T-helper 1 cell treated with Interleukin-12 subunit alpha and Interleukin-12 subunit beta and Interleukin-4 antibody, amounts not matched to agents 30 μg/mL and 1 μg/mL, for 36 hours (primary cell): Measurements from ENCODE around the gene MATN1.

Source experiments
- H3K27ac Mint-ChIP-seq: one replicate; pipeline ENCODE4 v1.8.0; 2021; ENCODE audit warnings: mild to moderate bottlenecking, mixed read lengths
- H3K27me3 Mint-ChIP-seq: one replicate; pipeline ENCODE4 v1.8.0; 2021; ENCODE audit warnings: low read depth, mixed read lengths
- H3K36me3 Mint-ChIP-seq: one replicate; pipeline ENCODE4 v1.8.0; 2021; ENCODE audit warnings: low read depth, mixed read lengths
- H3K4me1 Mint-ChIP-seq: one replicate; pipeline ENCODE4 v1.8.0; 2021; ENCODE audit warnings: low read depth, mixed read lengths
- H3K4me3 Mint-ChIP-seq: one replicate; pipeline ENCODE4 v1.8.0; 2021; ENCODE audit warnings: mild to moderate bottlenecking, moderate library complexity, mixed read lengths
- H3K9me3 Mint-ChIP-seq: one replicate; pipeline ENCODE4 v1.8.0; 2021; ENCODE audit warnings: mixed read lengths

The MATN1 gene

DNA sequence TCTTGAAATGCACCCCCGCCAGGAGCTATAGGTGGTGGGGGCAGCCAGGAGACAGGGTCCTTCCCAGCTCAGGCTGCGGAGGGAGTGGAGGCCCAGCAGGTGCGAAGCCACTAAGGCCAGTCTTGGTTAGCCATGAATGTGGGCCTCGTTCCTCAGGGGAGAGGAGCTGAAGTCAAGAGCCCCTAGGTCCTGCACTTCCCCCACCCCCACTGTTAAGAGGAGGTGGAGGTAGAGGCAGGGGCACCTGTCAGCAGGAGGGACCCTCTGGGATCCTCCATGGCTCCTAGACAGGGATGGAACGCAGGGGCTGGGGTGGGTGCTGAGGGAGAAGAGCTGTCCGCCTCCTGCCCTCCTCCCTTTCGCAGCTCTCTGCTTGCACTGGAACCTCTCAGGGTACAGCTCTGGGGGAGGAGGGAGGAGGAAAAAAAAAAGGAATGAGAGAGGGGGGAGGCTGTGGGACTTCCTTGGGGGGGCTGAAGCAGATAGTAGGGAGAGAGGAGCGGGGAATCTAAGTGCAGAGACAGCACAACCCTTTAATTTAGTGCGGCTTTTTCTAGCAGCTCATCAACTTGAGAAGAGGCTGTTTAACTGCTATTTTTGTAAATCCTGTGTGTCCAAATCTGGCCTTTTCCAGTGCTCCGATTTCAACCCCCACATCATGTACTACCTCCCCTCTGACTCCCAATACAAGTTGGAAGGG, 37.0 kb downstream of the MATN1 start:
- no peak overlapping the region for H3K4me3 Mint-ChIP-seq
- no peak overlapping the region for H3K27ac Mint-ChIP-seq
- H3K36me3 Mint-ChIP-seq: no peaks in the 10 kb centered on the region
- H3K4me1 Mint-ChIP-seq: peaks cover 1% of the 10 kb centered on the region
- peaks cover 57% of the 10 kb centered on the region for H3K27me3 Mint-ChIP-seq
- no peaks in the 10 kb centered on the region for H3K9me3 Mint-ChIP-seq

GRCh38 chr1:30685796-30686165, 37.6 kb downstream of the MATN1 start:
- no peak overlapping the region for H3K27ac Mint-ChIP-seq
- no peak overlapping the region for H3K4me3 Mint-ChIP-seq
- H3K27me3 Mint-ChIP-seq: peaks cover 57% of the 10 kb centered on the region
- no peaks in the 10 kb centered on the region for H3K9me3 Mint-ChIP-seq
- peaks cover 1% of the 10 kb centered on the region for H3K4me1 Mint-ChIP-seq
- H3K36me3 Mint-ChIP-seq: no peaks in the 10 kb centered on the region

GRCh38 chr1:30684881-30685795, 38.2 kb downstream of the MATN1 start:
- H3K36me3 Mint-ChIP-seq: no peaks in the 10 kb centered on the region
- no peaks in the 10 kb centered on the region for H3K9me3 Mint-ChIP-seq
- H3K27me3 Mint-ChIP-seq: peaks cover 57% of the 10 kb centered on the region
- H3K4me1 Mint-ChIP-seq: peaks cover 1% of the 10 kb centered on the region
- no peak overlapping the region for H3K27ac Mint-ChIP-seq
- H3K4me3 Mint-ChIP-seq: no peak overlapping the region

GRCh38 chr1:30684259-30684658, 39.1 kb downstream of the MATN1 start:
- no peaks in the 10 kb centered on the region for H3K36me3 Mint-ChIP-seq
- no peaks in the 10 kb centered on the region for H3K9me3 Mint-ChIP-seq
- peaks cover 1% of the 10 kb centered on the region for H3K4me1 Mint-ChIP-seq
- peaks cover 53% of the 10 kb centered on the region for H3K27me3 Mint-ChIP-seq
- no peak overlapping the region for H3K27ac Mint-ChIP-seq
- no peak overlapping the region for H3K4me3 Mint-ChIP-seq

GRCh38 chr1:30683699-30684098, 39.7 kb downstream of the MATN1 start:
- H3K4me1 Mint-ChIP-seq: peaks cover 1% of the 10 kb centered on the region
- H3K27me3 Mint-ChIP-seq: peaks cover 53% of the 10 kb centered on the region
- peaks cover 4% of the 10 kb centered on the region for H3K9me3 Mint-ChIP-seq
- H3K4me3 Mint-ChIP-seq: no peak overlapping the region
- H3K36me3 Mint-ChIP-seq: no peaks in the 10 kb centered on the region
- no peak overlapping the region for H3K27ac Mint-ChIP-seq

- no peak overlapping the region for H3K4me3 Mint-ChIP-seq
- no peak overlapping the region for H3K27ac Mint-ChIP-seq
- peaks cover 6% of the 10 kb centered on the region for H3K9me3 Mint-ChIP-seq
- no peaks in the 10 kb centered on the region for H3K36me3 Mint-ChIP-seq
- peaks cover 52% of the 10 kb centered on the region for H3K27me3 Mint-ChIP-seq
- peaks cover 1% of the 10 kb centered on the region for H3K4me1 Mint-ChIP-seq
These were observed 40.7 kb downstream of the MATN1 start for GRCh38 chr1:30682396-30683275.

GRCh38 chr1:30681782-30682181, 41.6 kb downstream of the MATN1 start:
- Mint-ChIP-seq H3K4me1 (peaks cover 1% of the 10 kb centered on the region), H3K4me3 (no peak overlapping the region), H3K36me3 (no peaks in the 10 kb centered on the region), H3K27me3 (peaks cover 44% of the 10 kb centered on the region), H3K9me3 (peaks cover 6% of the 10 kb centered on the region), H3K27ac (no peak overlapping the region)

DNA sequence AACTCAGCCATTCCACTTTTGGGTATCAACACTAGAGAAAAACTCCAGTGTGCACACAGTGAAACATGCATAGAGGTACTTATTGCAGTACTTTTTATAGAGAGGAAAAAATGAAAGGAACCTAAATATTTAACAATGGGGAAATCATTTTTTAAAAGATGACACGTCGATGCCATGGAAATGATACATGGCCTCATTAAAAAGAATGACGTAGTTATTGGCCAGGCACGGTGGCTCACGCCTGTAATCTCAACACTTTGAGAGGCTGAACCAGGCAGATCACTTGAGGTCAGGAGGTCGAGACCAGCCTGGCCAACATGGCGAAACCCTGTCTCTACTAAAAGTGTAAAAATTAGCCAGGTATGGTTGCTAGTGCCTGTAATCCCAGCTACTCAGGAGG, 42.5 kb downstream of the MATN1 start:
- peaks cover 6% of the 10 kb centered on the region for H3K9me3 Mint-ChIP-seq
- no peak overlapping the region for H3K27ac Mint-ChIP-seq
- H3K27me3 Mint-ChIP-seq: peaks cover 35% of the 10 kb centered on the region
- no peak overlapping the region for H3K4me3 Mint-ChIP-seq
- peaks cover 1% of the 10 kb centered on the region for H3K4me1 Mint-ChIP-seq
- H3K36me3 Mint-ChIP-seq: no peaks in the 10 kb centered on the region

DNA sequence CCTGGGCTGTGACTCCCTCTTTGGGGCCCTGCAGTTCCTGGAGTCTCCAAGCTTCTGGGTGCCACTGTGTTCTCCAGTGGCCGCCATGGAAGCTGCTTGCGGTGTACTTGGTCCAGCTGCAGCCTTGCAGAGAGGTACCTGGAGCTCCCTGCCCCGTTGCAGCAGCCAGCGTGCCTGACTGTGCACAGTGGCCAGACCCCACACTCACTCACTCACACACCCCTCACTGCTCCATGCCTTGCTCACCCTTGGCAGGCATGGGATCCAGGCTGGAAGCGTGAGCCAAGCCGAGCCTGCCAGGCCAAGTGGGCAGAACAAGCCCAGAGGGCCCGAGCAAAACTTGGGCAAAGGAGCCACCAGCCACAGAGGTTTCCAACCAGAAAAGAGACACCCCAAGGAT, 43.0 kb downstream of the MATN1 start:
- H3K27me3 Mint-ChIP-seq: peaks cover 34% of the 10 kb centered on the region

DNA sequence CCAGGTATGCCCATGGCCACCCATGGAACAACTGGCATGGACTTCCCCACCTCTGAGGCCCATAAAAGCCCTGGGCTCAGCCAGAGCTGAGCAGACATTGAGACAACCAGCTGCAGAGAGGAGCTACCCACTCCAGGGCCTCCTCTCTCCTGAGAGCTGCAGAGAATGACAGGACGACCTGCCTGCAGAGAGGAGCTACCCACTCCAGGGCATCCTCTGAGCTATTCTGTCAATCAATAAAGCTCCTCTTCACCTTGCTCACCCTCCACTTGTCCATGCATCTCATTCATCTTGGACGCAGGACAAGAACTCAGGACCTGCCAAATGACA, 43.4 kb downstream of the MATN1 start:
- Mint-ChIP-seq H3K4me3 (no peak overlapping the region), H3K9me3 (peaks cover 6% of the 10 kb centered on the region), H3K4me1 (peaks cover under 1% of the 10 kb centered on the region), H3K36me3 (no peaks in the 10 kb centered on the region), H3K27ac (no peak overlapping the region), H3K27me3 (peaks cover 37% of the 10 kb centered on the region)

More for the DNA sequence above, 43.0 kb downstream of the MATN1 start:
- H3K4me3 Mint-ChIP-seq: no peak overlapping the region
- no peak overlapping the region for H3K27ac Mint-ChIP-seq
- peaks cover 6% of the 10 kb centered on the region for H3K9me3 Mint-ChIP-seq
- H3K4me1 Mint-ChIP-seq: peaks cover 1% of the 10 kb centered on the region
- no peaks in the 10 kb centered on the region for H3K36me3 Mint-ChIP-seq

DNA sequence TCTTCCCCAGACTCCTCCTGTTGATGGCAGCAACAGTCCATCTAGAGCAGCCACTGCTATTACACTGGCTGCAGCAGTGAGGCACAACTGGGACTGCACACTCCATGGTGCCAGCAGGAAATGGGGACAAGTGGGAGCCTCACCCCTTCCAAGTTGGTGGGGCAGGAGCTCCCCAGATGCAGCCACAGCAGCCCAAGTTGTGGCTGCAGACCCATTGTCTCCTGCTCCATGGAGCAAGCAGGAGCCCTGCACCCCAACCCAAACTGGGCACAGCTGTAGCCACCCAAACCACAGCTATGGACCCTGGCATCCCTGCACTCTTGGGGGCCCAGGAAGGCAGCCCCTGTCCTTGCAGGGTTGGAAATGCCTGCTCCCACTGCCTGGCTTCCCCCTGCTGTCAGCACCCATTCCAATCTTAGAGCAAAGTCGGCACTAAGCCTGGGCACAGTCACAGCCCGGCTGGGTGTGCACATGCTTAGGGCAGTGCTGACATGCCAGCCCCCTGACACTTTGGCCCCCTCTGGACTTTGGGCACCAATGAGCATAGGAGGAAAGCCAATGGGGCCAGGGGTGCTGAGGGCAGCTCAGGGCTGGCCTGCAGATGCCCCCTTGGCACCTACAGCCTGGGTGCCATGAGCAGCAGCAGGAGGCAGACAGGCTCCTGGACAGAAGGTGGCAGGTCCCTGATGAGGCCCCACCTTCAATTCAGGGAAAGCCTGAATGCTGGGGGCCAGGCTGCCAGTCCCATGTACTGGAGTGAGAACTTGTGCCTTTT, 44.0 kb downstream of the MATN1 start:
- H3K27me3 Mint-ChIP-seq: peaks cover 34% of the 10 kb centered on the region
- no peaks in the 10 kb centered on the region for H3K4me1 Mint-ChIP-seq
- peaks cover 6% of the 10 kb centered on the region for H3K9me3 Mint-ChIP-seq
- H3K4me3 Mint-ChIP-seq: no peak overlapping the region
- H3K36me3 Mint-ChIP-seq: no peaks in the 10 kb centered on the region
- no peak overlapping the region for H3K27ac Mint-ChIP-seq

GRCh38 chr1:30678209-30678608, 45.2 kb downstream of the MATN1 start:
- no peak overlapping the region for H3K27ac Mint-ChIP-seq
- H3K4me1 Mint-ChIP-seq: no peaks in the 10 kb centered on the region
- H3K27me3 Mint-ChIP-seq: peaks cover 31% of the 10 kb centered on the region
- H3K9me3 Mint-ChIP-seq: peaks cover 16% of the 10 kb centered on the region
- no peaks in the 10 kb centered on the region for H3K36me3 Mint-ChIP-seq
- H3K4me3 Mint-ChIP-seq: no peak overlapping the region

DNA sequence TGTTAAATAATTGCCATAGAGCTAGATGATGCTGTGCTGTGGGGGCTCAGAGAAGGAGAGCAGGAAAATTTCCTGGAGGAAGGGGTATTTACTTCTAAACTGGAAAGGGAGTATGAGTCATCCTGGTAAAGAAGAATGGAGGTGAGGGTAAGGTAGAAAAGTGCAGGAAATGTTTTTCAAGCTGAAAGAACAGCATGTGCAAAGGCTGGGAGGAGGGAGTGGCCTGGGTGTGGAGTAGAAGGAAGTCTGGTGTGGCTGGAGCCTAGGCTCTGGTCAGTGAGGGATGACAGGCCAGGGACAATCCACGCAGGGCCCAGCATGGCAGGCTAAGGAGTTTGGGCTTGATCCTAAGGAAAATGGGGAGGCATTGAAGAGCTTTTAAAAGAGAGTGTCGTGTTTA, 45.9 kb downstream of the MATN1 start:
- Mint-ChIP-seq H3K27ac (peak overlapping the region; percentile 3), H3K9me3 (peaks cover 16% of the 10 kb centered on the region), H3K27me3 (peaks cover 25% of the 10 kb centered on the region), H3K4me3 (no peak overlapping the region), H3K4me1 (no peaks in the 10 kb centered on the region), H3K36me3 (no peaks in the 10 kb centered on the region)

- H3K9me3 Mint-ChIP-seq: peaks cover 16% of the 10 kb centered on the region
- H3K27ac Mint-ChIP-seq: no peak overlapping the region
- peaks cover 17% of the 10 kb centered on the region for H3K27me3 Mint-ChIP-seq
- no peak overlapping the region for H3K4me3 Mint-ChIP-seq
- H3K36me3 Mint-ChIP-seq: no peaks in the 10 kb centered on the region
- no peaks in the 10 kb centered on the region for H3K4me1 Mint-ChIP-seq
These were observed 47.6 kb downstream of the MATN1 start for GRCh38 chr1:30675761-30676160.
